B cell (primary cell): ENCODE results near the gene ARMC9. TPM values are rescaled to one million over a fixed set of nuclear protein-coding genes. Genes with fewer than 3 reads are reported as not detected.
"Not testable (repeated sequence)": the region's sequence is repeated elsewhere in the genome, so short reads cannot be mapped to it uniquely, and the experiment has no call there.

Experiments
- ATAC-seq: fragments of 200-7000 bp; cut with Tn5 transposase; one replicate; pipeline ENCODE4 v1.10.0; 2021; ENCODE audit warnings: low read depth, mild to moderate bottlenecking, moderate number of reproducible peaks, moderate library complexity
- CTCF ChIA-PET: fragments of 350-600 bp; sonication (Branson Sonifier 250); formaldehyde crosslinking; loops from one replicate; lab custom pipeline; 2021; ENCODE audit warnings: antibody characterized with exemption, inconsistent platforms; lab: Charles Lee
- POLR2A ChIA-PET: fragments of 350-600 bp; sonication (Branson Sonifier 250); formaldehyde crosslinking; loops from one replicate; lab custom pipeline; 2021; ENCODE audit warnings: antibody characterized with exemption; lab: Charles Lee
- DNase-seq: peaks from one replicate; pipeline ENCODE4 v3.0.0; 2013
- H2AFZ ChIP-seq: 2 replicates; pipeline ENCODE4 v1.6.1; 2012; ENCODE audit warnings: mild to moderate bottlenecking, low read depth, low read length; ENCODE audit not compliant: insufficient read depth, poor library complexity, severe bottlenecking
- H3K27ac ChIP-seq, 2 donors: 1 replicate in 1 of 2; 2 replicates in 1 of 2; pipeline ENCODE4 v1.5.1; 2012 to 2013; ENCODE audit warnings: low read length in 2 of 2, mild to moderate bottlenecking in 2 of 2, moderate library complexity in 1 of 2
- H3K27me3 ChIP-seq, 4 experiments: fragments of 200-600 bp in 1 of 4; sonication (generic) in 1 of 4; replicated peaks in 1 of 4; 1 replicate in 2 of 4; 2 replicates in 2 of 4; pipeline versions ENCODE4 v1.6.1 to v1.7.0; 2013 to 2016; ENCODE audit warnings: low read length in 3 of 4, mild to moderate bottlenecking in 2 of 4, mixed read lengths in 1 of 4, moderate library complexity in 1 of 4; ENCODE audit not compliant: insufficient read depth in 4 of 4, control insufficient read depth in 3 of 4; ENCODE audit errors: control extremely low read depth in 1 of 4
- H3K36me3 ChIP-seq, 2 experiments: replicated peaks in 1 of 2; 1 replicate in 1 of 2; 2 replicates in 1 of 2; pipeline versions ENCODE4 v1.6.1 to v1.7.1; 2013; ENCODE audit warnings: low read length in 1 of 2; ENCODE audit not compliant: insufficient read depth in 2 of 2, control insufficient read depth in 1 of 2; ENCODE audit errors: control extremely low read depth in 1 of 2, extremely low read depth in 1 of 2
- H3K4me1 ChIP-seq, 2 donors: fragments of 200-600 bp in 1 of 2; sonication (generic) in 1 of 2; 1 replicate in 1 of 2; 2 replicates in 1 of 2; pipeline versions ENCODE4 v1.5.1 to v1.6.1; 2013 to 2017; ENCODE audit warnings: low read length in 2 of 2; ENCODE audit not compliant: control insufficient read depth in 2 of 2, insufficient read depth in 2 of 2
- H3K4me2 ChIP-seq: replicated peaks from 2 replicates; pipeline ENCODE3; 2012; ENCODE audit warnings: mild to moderate bottlenecking, low read depth, low read length; ENCODE audit not compliant: poor library complexity, severe bottlenecking
- H3K4me3 ChIP-seq, 5 experiments: fragments of 200-600 bp in 1 of 5; sonication (generic) in 1 of 5; 1 replicate in 3 of 5; 2 replicates in 2 of 5; pipeline versions ENCODE4 v1.5.1 to v1.7.0; 2011 to 2016; ENCODE audit warnings: low read length in 4 of 5, mild to moderate bottlenecking in 4 of 5, low read depth in 2 of 5, control low read depth in 1 of 5, moderate library complexity in 1 of 5; ENCODE audit not compliant: insufficient read depth in 1 of 5; ENCODE audit errors: control extremely low read depth in 1 of 5, extremely low read depth in 1 of 5
- H3K79me2 ChIP-seq: fragments of 200-600 bp; sonication (generic); one replicate; pipeline ENCODE4 v1.6.0; 2016; ENCODE audit warnings: low read length; ENCODE audit not compliant: control insufficient read depth, insufficient read depth
- H3K9ac ChIP-seq: fragments of 200-600 bp; sonication (generic); 2 replicates; pipeline ENCODE4 v1.6.1; 2017; ENCODE audit warnings: mild to moderate bottlenecking, low read length, moderate library complexity
- H3K9me3 ChIP-seq, 3 donors: one replicate each; pipeline versions ENCODE4 v1.6.1 to v1.7.1; 2013; ENCODE audit warnings: low read length in 2 of 3; ENCODE audit not compliant: control insufficient read depth in 2 of 3, insufficient read depth in 1 of 3; ENCODE audit errors: control extremely low read depth in 1 of 3
- H4K20me1 ChIP-seq: 2 replicates; pipeline ENCODE4 v1.6.0; 2012; ENCODE audit warnings: mild to moderate bottlenecking, low read length; ENCODE audit not compliant: insufficient read depth, control insufficient read depth, poor library complexity, severe bottlenecking
- H3K27ac Mint-ChIP-seq: one replicate; pipeline ENCODE4 v1.8.0; 2021; ENCODE audit warnings: mixed read lengths
- H3K27me3 Mint-ChIP-seq: one replicate; pipeline ENCODE4 v1.8.0; 2021; ENCODE audit warnings: mixed read lengths
- H3K4me1 Mint-ChIP-seq: one replicate; pipeline ENCODE4 v1.8.0; 2021; ENCODE audit warnings: mixed read lengths
- H3K4me3 Mint-ChIP-seq: one replicate; pipeline ENCODE4 v1.8.0; 2021; ENCODE audit warnings: mixed read lengths
- H3K9me3 Mint-ChIP-seq: one replicate; pipeline ENCODE4 v1.8.0; 2022; ENCODE audit warnings: mixed read lengths; ENCODE audit not compliant: insufficient read depth
- CTCF ChIP-seq: fragments of 200-600 bp; IDR thresholded peaks from one replicate; pipeline ENCODE4 v1.8.0; 2022; ENCODE audit warnings: antibody characterized with exemption, mild to moderate bottlenecking
- EZH2 ChIP-seq: IDR thresholded peaks from 2 replicates; pipeline ENCODE4 v1.6.1; 2012; ENCODE audit warnings: borderline replicate concordance, low read depth, mild to moderate bottlenecking, moderate library complexity, low read length; ENCODE audit not compliant: insufficient read depth, poor library complexity, severe bottlenecking
- WGBS: methylation state at CpG from one replicate; pipeline ENCODE4 v1.1.5; 2013; ENCODE audit warnings: missing lambda C conversion rate; ENCODE audit not compliant: insufficient coverage; 5-methylcytosine and 5-hydroxymethylcytosine counted together
- intact Hi-C: fragments of 100-400 bp; cut with micrococcal nuclease; formaldehyde crosslinking; loops from one replicate; pipeline ENCODE4 v1.10.0; 2022
- polyA plus RNA-seq: library from polyadenylated mRNA; depleted of rRNA; stranded (reverse); fragments of >200 nt; gene quantifications from 2 replicates; pipeline ENCODE4 v1.2.3, GENCODE V29; 2012
- total RNA-seq, 2 donors: library from RNA; stranded (reverse); fragments of 120-200 nt in 1 of 2; gene quantifications; 1 replicate in 1 of 2; 2 replicates in 1 of 2; pipeline versions ENCODE4 v1.2.3 to v1.2.4, GENCODE V29; 2013 to 2022

ARMC9 gene
- total and polyA plus RNA-seq, 2 donors (not counting 1 experiment from before 2014, with no cell fraction given) = 0.40 to 5.4 TPM

DNA sequence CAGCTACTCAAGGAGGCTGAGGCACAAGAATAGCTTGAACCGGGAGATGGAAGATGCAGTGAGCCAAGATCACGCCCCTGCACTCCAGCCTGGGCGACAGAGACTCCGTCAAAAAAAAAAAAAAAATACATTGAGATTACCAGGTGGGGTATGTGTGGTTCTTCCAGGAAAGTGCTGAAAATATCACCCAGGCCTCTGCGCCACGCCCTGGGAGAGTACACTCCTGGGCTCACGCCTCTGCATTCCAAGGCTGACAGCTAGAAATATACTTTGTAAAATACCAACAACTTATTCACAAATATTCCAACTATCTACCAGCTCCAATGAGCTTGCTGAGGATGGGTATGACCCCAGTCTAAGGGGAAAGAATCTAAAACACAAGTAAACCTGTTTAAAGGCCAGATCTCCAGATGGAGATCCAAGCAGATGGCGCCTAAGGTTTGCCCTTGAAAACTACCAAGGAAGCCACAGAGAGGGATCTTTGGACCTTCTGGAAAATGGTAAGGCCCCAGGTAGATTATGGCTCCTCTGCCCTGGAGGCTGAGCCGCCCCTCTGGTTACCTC is 175.4 kb downstream of the ARMC9 start:
- Mint-ChIP-seq H3K27ac (no peak overlapping the region), H3K4me1 (no peaks in the 10 kb centered on the region), H3K27me3 (no peaks in the 10 kb centered on the region), H3K9me3 (no peaks in the 10 kb centered on the region), H3K4me3 (no peak overlapping the region)
- intact Hi-C loops = no loop called here
- Histone ChIP-seq H3K9ac (no peak overlapping the region), H3K4me3 (no peak overlapping the region), H3K27me3 (no peaks in the 10 kb centered on the region), H2AFZ (no peak overlapping the region), H4K20me1 (no peaks in the 10 kb centered on the region), H3K4me2 (no peak overlapping the region), H3K79me2 (no peaks in the 10 kb centered on the region), H3K4me1 (no peaks in the 10 kb centered on the region), H3K9me3 (no peaks in the 10 kb centered on the region), H3K27ac (no peak overlapping the region), H3K36me3 (no peaks in the 10 kb centered on the region)
- TF ChIP-seq EZH2 (no peak), CTCF (no peak)
- DNase-seq (no peak), ATAC-seq (no peak)
- 97% methylated on average over 6 of the region's 9 CpGs for WGBS
- CTCF ChIA-PET = interaction anchor here (0.7 to 0.9 kb wide), 2 partner anchors 15 to 918 kb away, joined by 3 read pairs; no protein-coding TSS in a partner anchor
- POLR2A ChIA-PET = no interaction called here

- TF ChIP-seq EZH2 = no peak
- TF ChIP-seq CTCF = no peak
- no peak overlapping the region for H2AFZ ChIP-seq
- H3K79me2 ChIP-seq = no peaks in the 10 kb centered on the region
- Mint-ChIP-seq H3K27ac (no peak overlapping the region), H3K4me3 (no peak overlapping the region), H3K4me1 (no peaks in the 10 kb centered on the region), H3K9me3 (no peaks in the 10 kb centered on the region), H3K27me3 (no peaks in the 10 kb centered on the region)
- no peak overlapping the region for H3K9ac ChIP-seq
- H3K4me2 ChIP-seq = no peak overlapping the region
- H4K20me1 ChIP-seq = no peaks in the 10 kb centered on the region
- DNase-seq = no peak
- H3K4me1 ChIP-seq = no peaks in the 10 kb centered on the region
- POLR2A ChIA-PET = no interaction called here
- no peak for ATAC-seq
- no peak overlapping the region for H3K4me3 ChIP-seq
- CTCF ChIA-PET = interaction anchor here (0.9 kb wide), 1 partner anchor 15 kb away, joined by 3 read pairs; no protein-coding TSS in a partner anchor
- WGBS = 100% methylated on average over 2 of the region's 2 CpGs
- H3K9me3 ChIP-seq = no peaks in the 10 kb centered on the region
- intact Hi-C loops = no loop called here
- no peaks in the 10 kb centered on the region for H3K27me3 ChIP-seq
- H3K27ac ChIP-seq = no peak overlapping the region
- H3K36me3 ChIP-seq = no peaks in the 10 kb centered on the region
These were observed 176.3 kb downstream of the ARMC9 start for GRCh38 chr2:231374771-231375170.

GRCh38 chr2:231375994-231376615 is 177.7 kb downstream of the ARMC9 start:
- POLR2A ChIA-PET, H3K27ac Mint-ChIP-seq, H2AFZ ChIP-seq, intact Hi-C loops, H3K4me3 ChIP-seq, H4K20me1 ChIP-seq, H3K4me1 Mint-ChIP-seq, H3K9me3 ChIP-seq, CTCF ChIA-PET, DNase-seq, H3K36me3 ChIP-seq, H3K27me3 Mint-ChIP-seq, H3K79me2 ChIP-seq, H3K9ac ChIP-seq, H3K4me3 Mint-ChIP-seq, H3K9me3 Mint-ChIP-seq, ATAC-seq, H3K4me2 ChIP-seq, H3K4me1 ChIP-seq, H3K27ac ChIP-seq, H3K27me3 ChIP-seq: not testable (repeated sequence)
- WGBS = 100% methylated on average over 2 of the region's 11 CpGs
